Stimulated activated memory B cell treated with anti-CD40 and anti-IgM and Interleukin-4, amounts not matched to agents 10 μg/mL and 1 μg/mL and 100 μg/mL, for 72 hours (primary cell): Measurements from ENCODE around the gene SEC16A.

Source experiments
- ATAC-seq: fragments of 150-1000 bp; cut with Tn5 transposase; 2 replicates; pipeline ENCODE4 v1.10.0; 2021
- H3K27ac Mint-ChIP-seq: one replicate; pipeline ENCODE4 v1.8.0; 2022; ENCODE audit warnings: mild to moderate bottlenecking, mixed read lengths
- H3K27me3 Mint-ChIP-seq: one replicate; pipeline ENCODE4 v1.8.0; 2022; ENCODE audit warnings: mixed read lengths
- H3K36me3 Mint-ChIP-seq: one replicate; pipeline ENCODE4 v1.8.0; 2022; ENCODE audit warnings: mixed read lengths
- H3K4me1 Mint-ChIP-seq: one replicate; pipeline ENCODE4 v1.8.0; 2022; ENCODE audit warnings: mixed read lengths
- H3K4me3 Mint-ChIP-seq: one replicate; pipeline ENCODE4 v1.8.0; 2022; ENCODE audit warnings: mild to moderate bottlenecking, moderate library complexity, mixed read lengths
- H3K9me3 Mint-ChIP-seq: one replicate; pipeline ENCODE4 v1.8.0; 2022; ENCODE audit warnings: mixed read lengths

SEC16A gene, protein sequence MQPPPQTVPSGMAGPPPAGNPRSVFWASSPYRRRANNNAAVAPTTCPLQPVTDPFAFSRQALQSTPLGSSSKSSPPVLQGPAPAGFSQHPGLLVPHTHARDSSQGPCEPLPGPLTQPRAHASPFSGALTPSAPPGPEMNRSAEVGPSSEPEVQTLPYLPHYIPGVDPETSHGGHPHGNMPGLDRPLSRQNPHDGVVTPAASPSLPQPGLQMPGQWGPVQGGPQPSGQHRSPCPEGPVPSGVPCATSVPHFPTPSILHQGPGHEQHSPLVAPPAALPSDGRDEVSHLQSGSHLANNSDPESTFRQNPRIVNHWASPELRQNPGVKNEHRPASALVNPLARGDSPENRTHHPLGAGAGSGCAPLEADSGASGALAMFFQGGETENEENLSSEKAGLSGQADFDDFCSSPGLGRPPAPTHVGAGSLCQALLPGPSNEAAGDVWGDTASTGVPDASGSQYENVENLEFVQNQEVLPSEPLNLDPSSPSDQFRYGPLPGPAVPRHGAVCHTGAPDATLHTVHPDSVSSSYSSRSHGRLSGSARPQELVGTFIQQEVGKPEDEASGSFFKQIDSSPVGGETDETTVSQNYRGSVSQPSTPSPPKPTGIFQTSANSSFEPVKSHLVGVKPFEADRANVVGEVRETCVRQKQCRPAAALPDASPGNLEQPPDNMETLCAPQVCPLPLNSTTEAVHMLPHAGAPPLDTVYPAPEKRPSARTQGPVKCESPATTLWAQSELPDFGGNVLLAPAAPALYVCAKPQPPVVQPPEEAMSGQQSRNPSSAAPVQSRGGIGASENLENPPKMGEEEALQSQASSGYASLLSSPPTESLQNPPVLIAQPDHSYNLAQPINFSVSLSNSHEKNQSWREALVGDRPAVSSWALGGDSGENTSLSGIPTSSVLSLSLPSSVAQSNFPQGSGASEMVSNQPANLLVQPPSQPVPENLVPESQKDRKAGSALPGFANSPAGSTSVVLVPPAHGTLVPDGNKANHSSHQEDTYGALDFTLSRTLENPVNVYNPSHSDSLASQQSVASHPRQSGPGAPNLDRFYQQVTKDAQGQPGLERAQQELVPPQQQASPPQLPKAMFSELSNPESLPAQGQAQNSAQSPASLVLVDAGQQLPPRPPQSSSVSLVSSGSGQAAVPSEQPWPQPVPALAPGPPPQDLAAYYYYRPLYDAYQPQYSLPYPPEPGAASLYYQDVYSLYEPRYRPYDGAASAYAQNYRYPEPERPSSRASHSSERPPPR (N-terminal part only)

DNA sequence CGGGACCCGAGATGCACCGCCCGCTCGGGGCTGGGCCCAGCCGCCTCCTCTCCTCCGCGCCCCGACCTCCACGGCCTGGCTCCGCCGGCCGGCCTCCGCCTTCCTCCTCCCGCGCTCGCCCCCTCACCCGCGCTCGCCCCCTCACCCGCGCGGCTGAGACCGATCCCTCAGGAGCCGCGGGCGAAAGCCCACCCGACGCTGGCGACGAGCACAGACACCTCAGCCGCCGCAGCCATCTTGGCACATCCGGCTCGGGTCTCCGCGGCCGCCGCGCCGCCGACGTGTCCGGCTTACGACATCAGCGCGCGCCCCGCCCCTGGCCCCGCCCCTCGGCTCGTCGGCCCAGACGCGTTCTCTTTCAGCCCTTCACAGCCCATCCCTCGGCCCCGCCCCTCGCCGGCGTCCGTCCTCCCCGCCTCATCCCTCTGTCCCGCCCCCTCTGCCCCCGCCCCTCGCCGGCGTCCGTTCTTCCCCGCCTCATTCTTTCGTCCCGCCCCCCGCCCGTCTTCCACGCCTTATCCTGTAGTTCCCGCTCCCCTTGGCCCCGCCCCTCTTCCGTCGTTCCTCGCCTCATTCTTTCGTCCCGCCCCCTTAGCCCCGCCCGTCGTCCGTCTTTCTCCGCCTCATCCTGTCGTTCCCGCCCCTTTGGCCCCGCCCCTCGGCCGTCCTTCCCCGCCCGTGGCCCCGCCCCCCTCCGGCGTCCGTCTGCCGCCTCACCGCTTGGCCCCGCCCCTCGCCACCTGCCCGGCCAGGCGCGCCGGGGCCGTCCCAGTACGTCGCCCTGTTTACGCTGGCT is at the start of gene SEC16A:
TSS of gene SEC16A (minus strand) at position 248 of the 796 bp plus-strand sequence. CDS start 5,425 bp downstream, outside the sequence.
- H3K27ac Mint-ChIP-seq, result peak within 1 kb of the TSS; percentile 94
- H3K27me3 Mint-ChIP-seq, result peaks cover 6% of the 10 kb centered on the region
- no peaks in the 10 kb centered on the region for H3K9me3 Mint-ChIP-seq
- peaks cover 5% of the 10 kb centered on the region for H3K36me3 Mint-ChIP-seq
- peaks cover 36% of the 10 kb centered on the region for H3K4me1 Mint-ChIP-seq
- H3K4me3 Mint-ChIP-seq, result peak within 1 kb of the TSS; percentile 89
- peak; percentile 86 for ATAC-seq

DNA sequence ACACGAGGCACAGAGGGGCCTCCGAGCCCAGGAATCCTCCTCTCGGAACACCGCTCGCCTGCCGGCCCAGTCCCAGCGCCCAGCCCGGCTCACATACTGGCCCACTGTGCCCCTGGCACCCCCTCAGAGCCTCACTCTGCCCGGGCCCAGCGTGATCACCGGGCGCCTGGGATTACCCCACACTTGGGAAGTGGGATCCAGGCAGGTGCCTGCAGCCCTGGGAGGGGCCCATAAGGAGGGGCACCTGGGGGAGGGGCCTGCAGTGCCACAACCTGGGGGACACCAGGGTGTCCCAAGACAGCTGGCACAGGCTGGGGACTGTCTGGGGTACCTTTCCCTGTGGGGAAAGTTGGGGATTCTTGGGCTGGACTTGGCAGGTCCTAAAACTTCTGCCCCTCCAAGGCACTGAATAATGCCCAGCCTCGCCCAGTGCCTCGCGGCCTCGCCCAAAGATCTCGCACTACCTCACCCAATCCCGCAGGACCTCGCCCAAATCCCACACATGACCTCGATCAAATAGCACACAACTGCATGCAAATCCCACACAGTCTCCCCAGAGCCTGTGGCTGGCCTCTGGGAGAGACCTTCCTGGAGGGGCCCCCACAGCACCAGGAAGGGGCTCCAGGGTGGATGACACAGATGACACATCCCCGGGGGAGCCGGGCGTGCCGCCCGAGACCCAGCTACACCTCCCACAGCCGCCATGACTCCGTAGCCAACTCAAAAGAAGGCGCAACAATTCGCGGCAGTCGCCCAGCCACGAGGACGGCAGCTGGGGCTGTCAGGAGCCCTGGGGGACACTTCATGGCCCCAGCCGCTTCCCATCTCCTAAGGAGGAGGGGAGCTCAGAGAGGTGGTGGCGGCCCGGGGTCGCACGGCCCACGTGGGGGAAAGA is 49.3 kb upstream of the SEC16A start:
- H3K4me1 Mint-ChIP-seq, result peaks cover 75% of the 10 kb centered on the region
- H3K27me3 Mint-ChIP-seq, result no peaks in the 10 kb centered on the region
- peak overlapping the region; percentile 44 for H3K27ac Mint-ChIP-seq
- ATAC-seq, result no peak
- H3K36me3 Mint-ChIP-seq, result peaks cover 6% of the 10 kb centered on the region
- H3K9me3 Mint-ChIP-seq, result no peaks in the 10 kb centered on the region
- H3K4me3 Mint-ChIP-seq, result peak overlapping the region; percentile 30

- no peak overlapping the region for H3K4me3 Mint-ChIP-seq
- peaks cover 71% of the 10 kb centered on the region for H3K4me1 Mint-ChIP-seq
- peaks cover 6% of the 10 kb centered on the region for H3K36me3 Mint-ChIP-seq
Observed at GRCh38 chr9:136531186-136531903, 48.5 kb upstream of the SEC16A start.

DNA sequence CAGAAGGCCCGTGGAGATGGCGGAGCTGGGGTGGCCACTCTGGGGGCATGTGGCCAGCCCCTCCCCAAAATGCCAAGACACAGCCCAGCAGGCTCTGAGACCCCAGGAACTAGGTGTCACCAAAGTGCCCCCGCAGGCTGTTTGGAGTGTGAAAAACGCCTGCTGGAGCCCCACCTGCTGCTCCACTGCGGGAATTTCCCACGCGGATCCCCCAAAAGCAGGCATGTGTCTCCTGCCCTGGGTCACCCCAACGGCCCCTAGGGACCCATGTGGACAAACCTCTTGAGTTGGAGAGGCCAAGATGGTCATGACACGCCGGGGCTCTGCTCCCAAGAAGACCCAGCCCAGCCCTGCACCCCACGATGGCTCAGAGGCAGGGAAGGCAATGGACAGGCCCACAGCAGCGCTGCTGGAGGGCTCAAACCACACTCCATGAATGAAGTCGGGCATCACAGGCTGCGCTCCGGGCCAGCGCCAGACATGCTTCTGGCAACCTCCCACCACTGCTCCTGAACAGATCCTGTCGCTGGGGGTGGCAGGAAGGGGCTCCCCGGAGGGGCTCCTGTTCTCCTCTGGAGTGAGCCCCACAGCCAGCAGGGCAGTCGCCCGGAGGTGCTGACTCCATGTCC is 47.7 kb upstream of the SEC16A start:
- ATAC-seq, result no peak
- no peaks in the 10 kb centered on the region for H3K9me3 Mint-ChIP-seq
- peaks cover 6% of the 10 kb centered on the region for H3K36me3 Mint-ChIP-seq
- peaks cover 74% of the 10 kb centered on the region for H3K4me1 Mint-ChIP-seq
- no peak overlapping the region for H3K4me3 Mint-ChIP-seq
- H3K27me3 Mint-ChIP-seq, result no peaks in the 10 kb centered on the region
- no peak overlapping the region for H3K27ac Mint-ChIP-seq

More at GRCh38 chr9:136531186-136531903, 48.5 kb upstream of the SEC16A start:
- no peak overlapping the region for H3K27ac Mint-ChIP-seq
- H3K27me3 Mint-ChIP-seq, result no peaks in the 10 kb centered on the region
- no peaks in the 10 kb centered on the region for H3K9me3 Mint-ChIP-seq
- ATAC-seq, result no peak

DNA sequence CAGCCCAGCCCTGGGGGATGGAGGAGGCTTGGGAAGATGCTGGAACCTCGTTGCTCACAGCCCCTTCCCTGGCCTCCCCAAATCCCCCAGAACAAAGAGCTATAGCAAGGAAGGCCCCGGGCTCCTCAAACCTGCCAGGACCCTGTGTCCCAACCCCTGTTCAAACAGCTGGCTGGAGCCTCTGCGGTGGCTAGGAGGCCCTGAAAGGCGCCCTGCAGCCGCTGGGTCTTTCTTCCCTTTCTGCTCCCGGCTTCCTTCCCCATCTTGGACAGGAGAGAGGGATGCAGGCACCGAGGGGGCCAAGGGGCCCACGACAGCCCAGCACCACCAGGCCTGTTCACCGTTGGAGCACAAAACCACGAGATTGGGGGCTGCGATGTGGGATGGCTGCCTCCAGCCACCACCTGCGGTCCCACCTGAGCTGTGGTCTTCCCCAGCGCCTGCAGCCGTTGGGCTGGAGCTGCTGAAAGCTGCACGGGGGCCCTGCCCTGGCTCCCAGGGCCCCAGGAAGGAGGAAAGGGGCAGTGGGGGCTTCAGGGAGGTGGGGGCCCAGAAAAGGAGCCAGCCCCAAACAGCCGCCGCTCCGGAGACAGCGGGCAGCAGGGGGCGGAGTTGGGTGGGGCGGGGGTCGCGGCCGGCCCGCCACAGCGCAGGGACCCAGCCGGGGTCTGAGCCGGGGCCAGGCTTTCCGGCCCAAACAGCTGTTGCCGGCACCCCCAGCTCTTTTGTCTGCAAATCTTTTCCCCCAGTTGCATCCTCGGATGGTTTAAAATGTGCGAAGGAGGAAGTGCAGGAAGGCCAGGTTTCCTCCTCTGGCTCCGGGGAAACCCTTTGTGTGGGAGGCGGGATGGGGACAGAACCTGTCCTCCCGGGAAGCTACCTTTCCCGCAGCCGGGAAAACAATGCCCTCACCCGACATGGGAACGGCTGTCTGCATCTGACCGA is 46.9 kb upstream of the SEC16A start:
- H3K9me3 Mint-ChIP-seq, result no peaks in the 10 kb centered on the region
- ATAC-seq, result no peak
- H3K4me1 Mint-ChIP-seq, result peaks cover 70% of the 10 kb centered on the region
- peaks cover 6% of the 10 kb centered on the region for H3K36me3 Mint-ChIP-seq
- H3K27me3 Mint-ChIP-seq, result no peaks in the 10 kb centered on the region
- no peak overlapping the region for H3K4me3 Mint-ChIP-seq
- no peak overlapping the region for H3K27ac Mint-ChIP-seq

DNA sequence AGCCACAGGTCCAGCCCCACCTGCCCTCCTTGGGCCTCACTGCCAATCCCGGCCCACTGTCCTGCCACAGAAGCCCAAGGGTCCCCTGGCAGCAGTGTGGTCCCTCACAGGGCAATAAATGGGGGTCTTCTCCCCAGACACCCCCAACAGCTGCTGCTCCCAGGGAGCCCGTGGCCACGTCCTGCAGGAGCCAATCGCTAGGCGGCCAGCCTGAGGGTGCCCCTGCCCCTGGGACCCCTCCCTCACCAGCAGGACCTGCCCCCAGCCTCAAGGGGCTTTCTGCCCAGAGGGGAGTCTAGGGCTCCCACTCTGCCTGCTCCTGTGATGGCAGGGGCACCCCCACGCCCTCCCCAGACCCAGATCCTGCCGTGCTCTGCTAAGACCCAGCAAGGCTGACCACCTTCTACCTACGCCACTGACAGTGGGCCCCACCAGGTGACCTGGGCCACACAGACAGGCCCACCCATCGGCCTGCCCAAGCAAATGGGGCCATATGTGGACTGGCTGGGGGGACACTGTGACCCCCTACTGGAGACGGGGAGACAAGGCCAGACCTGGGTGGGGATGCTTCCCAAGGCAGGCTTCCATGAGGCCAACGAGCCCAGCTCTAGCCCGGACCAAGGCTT is 46.0 kb upstream of the SEC16A start:
- Mint-ChIP-seq H3K9me3 (no peaks in the 10 kb centered on the region), H3K36me3 (no peaks in the 10 kb centered on the region), H3K4me3 (no peak overlapping the region), H3K27ac (peak overlapping the region; percentile 6), H3K4me1 (peaks cover 61% of the 10 kb centered on the region), H3K27me3 (no peaks in the 10 kb centered on the region)
- ATAC-seq, result no peak

- no peaks in the 10 kb centered on the region for H3K27me3 Mint-ChIP-seq
- H3K4me3 Mint-ChIP-seq, result no peak overlapping the region
- peaks cover 5% of the 10 kb centered on the region for H3K36me3 Mint-ChIP-seq
- ATAC-seq, result peak; percentile 15
- H3K27ac Mint-ChIP-seq, result peak overlapping the region; percentile 6
- H3K9me3 Mint-ChIP-seq, result no peaks in the 10 kb centered on the region
- peaks cover 52% of the 10 kb centered on the region for H3K4me1 Mint-ChIP-seq
Observed at GRCh38 chr9:136527721-136528710, 45.2 kb upstream of the SEC16A start.

- Mint-ChIP-seq H3K4me1 (peaks cover 44% of the 10 kb centered on the region), H3K9me3 (no peaks in the 10 kb centered on the region), H3K27me3 (no peaks in the 10 kb centered on the region), H3K4me3 (no peak overlapping the region), H3K36me3 (peaks cover 8% of the 10 kb centered on the region), H3K27ac (no peak overlapping the region)
- no peak for ATAC-seq
Observed at GRCh38 chr9:136527131-136527530, 44.3 kb upstream of the SEC16A start.

DNA sequence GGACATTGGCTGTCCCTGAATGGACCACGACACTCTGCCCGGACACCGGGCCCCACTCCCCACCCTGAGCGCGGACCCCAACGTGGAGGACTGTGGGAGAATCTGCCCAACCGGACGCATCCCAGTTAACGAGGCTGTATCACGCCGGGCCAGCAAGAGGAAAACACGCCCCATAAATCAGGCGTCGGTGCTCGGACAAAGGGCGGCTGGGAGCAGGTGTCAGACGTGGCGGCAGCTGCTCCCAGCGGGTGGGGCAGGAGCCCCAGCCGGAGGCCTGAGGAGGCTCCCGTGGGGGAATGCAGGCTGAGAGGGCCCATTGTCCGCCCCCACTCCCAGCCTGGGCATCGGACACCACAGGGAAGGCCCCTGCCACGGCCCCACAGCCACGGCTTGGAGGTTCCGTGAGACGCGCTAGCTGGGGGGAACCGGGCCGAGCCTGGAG is 43.8 kb upstream of the SEC16A start:
- H3K27ac Mint-ChIP-seq, result no peak overlapping the region
- peaks cover 39% of the 10 kb centered on the region for H3K4me1 Mint-ChIP-seq

GRCh38 chr9:136525841-136526499 is 43.1 kb upstream of the SEC16A start:
- no peak overlapping the region for H3K27ac Mint-ChIP-seq
- H3K4me1 Mint-ChIP-seq, result peaks cover 32% of the 10 kb centered on the region
- H3K9me3 Mint-ChIP-seq, result no peaks in the 10 kb centered on the region
- H3K4me3 Mint-ChIP-seq, result no peak overlapping the region
- H3K36me3 Mint-ChIP-seq, result peaks cover 8% of the 10 kb centered on the region
- ATAC-seq, result no peak
- H3K27me3 Mint-ChIP-seq, result no peaks in the 10 kb centered on the region

More for the DNA sequence above, 43.8 kb upstream of the SEC16A start:
- Mint-ChIP-seq H3K4me3 (no peak overlapping the region), H3K27me3 (no peaks in the 10 kb centered on the region), H3K9me3 (no peaks in the 10 kb centered on the region), H3K36me3 (peaks cover 8% of the 10 kb centered on the region)
- no peak for ATAC-seq
